ENCODE data around the gene VPS35. TPM values are rescaled to one million over a fixed set of nuclear protein-coding genes. Genes with fewer than 3 reads are reported as not detected.

VPS35 gene
- total and polyA plus RNA-seq, 2 of the 13 experiments (the other 11 are each of a cell fraction or from before 2014, with no cell fraction given): 30.7 to 136 TPM

- no peak for TF ChIP-seq ZFYVE20 (CRISPR knock-in tag; IDR thresholded peaks at IDR 0.05; ENCODE audit: borderline replicate concordance, low read depth)
- TF ChIP-seq BORCS8-MEF2B (CRISPR knock-in tag; IDR thresholded peaks at IDR 0.05): 0 out of 2 replicates have a peak, but pooled peaks have one; percentile 34
- no peak for TF ChIP-seq THAP9 (CRISPR knock-in tag; IDR thresholded peaks at IDR 0.05; ENCODE audit: borderline replicate concordance)
- TF ChIP-seq DMAP1 (CRISPR knock-in tag; IDR thresholded peaks at IDR 0.05): peak; percentile 36; the same call in 1 of the 2 replicates
- TF ChIP-seq PAXIP1 (CRISPR knock-in tag; conservative IDR thresholded peaks at IDR 0.05): peak; percentile 30; the same call in 1 of the 2 replicates
- TF ChIP-seq ZNF891 (CRISPR knock-in tag; IDR thresholded peaks at IDR 0.05): peak; percentile 81; the same call in 1 of the 2 replicates
- TF ChIP-seq IRX3 (CRISPR knock-in tag; IDR thresholded peaks at IDR 0.05; ENCODE audit: borderline replicate concordance, low read depth): no peak
- TF ChIP-seq KLF12 (CRISPR knock-in tag; IDR thresholded peaks at IDR 0.05; ENCODE audit: borderline replicate concordance): no peak
- TF ChIP-seq ZSCAN9 (CRISPR knock-in tag; IDR thresholded peaks at IDR 0.05; ENCODE audit: borderline replicate concordance): no peak
- TF ChIP-seq GMEB1 (CRISPR knock-in tag; IDR thresholded peaks at IDR 0.05; ENCODE audit: borderline replicate concordance): no peak
- no peak for TF ChIP-seq ZSCAN21 (CRISPR knock-in tag; IDR thresholded peaks at IDR 0.05; ENCODE audit: borderline replicate concordance)
- TF ChIP-seq ZNF33A (CRISPR knock-in tag; IDR thresholded peaks at IDR 0.05; ENCODE audit: borderline replicate concordance): no peak
- 0 out of 2 replicates have a peak, but pooled peaks have one; percentile 54 for TF ChIP-seq SMAD1 (CRISPR knock-in tag; IDR thresholded peaks at IDR 0.05; ENCODE audit: borderline replicate concordance, low read depth)
- TF ChIP-seq ZNF740 (CRISPR knock-in tag; IDR thresholded peaks at IDR 0.05): 0 out of 2 replicates have a peak, but pooled peaks have one; percentile 42
- TF ChIP-seq ZXDC (CRISPR knock-in tag; IDR thresholded peaks at IDR 0.05): no peak
These were observed 59.4 kb downstream of the VPS35 start (continued) for GRCh38 chr16:46629331-46630219.
